ENCODE results near the gene ALDOC. TPM values are rescaled to one million over a fixed set of nuclear protein-coding genes. Genes with fewer than 3 reads are reported as not detected.

Gene ALDOC
- total and polyA plus RNA-seq, 2 of the 13 experiments (the other 11 are each of a cell fraction or from before 2014, with no cell fraction given) = 15.4 to 60.9 TPM

DNA sequence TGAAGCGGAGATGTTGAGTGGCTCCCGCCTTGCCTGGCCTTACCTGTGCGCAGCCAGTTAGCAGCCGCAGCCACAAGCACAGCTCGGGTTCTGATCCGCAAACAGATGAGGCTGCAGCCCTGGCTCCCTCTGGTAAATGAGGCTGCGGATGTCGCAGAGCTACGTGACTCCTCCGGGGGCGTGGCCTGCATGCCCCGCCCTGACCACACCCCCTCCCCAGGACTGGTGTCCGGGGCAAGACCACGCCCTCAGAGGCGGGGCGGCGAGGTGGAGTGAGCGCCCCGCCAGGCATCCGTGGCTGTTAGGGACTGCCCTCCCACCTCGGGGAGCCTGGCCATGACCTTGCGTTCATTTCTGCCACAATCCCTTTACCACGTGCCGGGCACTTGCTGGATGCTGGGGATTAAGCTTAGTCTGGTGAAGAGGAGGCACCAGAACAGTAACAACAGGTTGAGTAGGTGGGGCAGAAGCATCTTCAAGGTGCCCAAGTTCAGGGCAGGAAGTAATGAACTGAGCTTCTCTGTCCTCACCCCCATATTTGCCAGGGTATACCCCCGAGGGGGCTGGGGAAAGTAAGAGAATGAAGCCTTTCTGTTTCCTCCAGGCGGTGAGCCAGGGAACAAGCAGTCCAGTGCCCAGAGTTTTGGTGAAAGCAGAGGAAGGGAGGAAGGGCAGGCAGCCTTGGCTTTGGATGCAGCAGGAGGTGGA is at the start of gene ALDOC (continued):
- TF ChIP-seq, protein P1, sequence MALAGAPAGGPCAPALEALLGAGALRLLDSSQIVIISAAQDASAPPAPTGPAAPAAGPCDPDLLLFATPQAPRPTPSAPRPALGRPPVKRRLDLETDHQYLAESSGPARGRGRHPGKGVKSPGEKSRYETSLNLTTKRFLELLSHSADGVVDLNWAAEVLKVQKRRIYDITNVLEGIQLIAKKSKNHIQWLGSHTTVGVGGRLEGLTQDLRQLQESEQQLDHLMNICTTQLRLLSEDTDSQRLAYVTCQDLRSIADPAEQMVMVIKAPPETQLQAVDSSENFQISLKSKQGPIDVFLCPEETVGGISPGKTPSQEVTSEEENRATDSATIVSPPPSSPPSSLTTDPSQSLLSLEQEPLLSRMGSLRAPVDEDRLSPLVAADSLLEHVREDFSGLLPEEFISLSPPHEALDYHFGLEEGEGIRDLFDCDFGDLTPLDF (CRISPR knock-in tag; IDR thresholded peaks at IDR 0.05) = no peak
- TF ChIP-seq MTF1 (CRISPR knock-in tag; IDR thresholded peaks at IDR 0.05) = no peak
- TF ChIP-seq NCOA1 (CRISPR knock-in tag; IDR thresholded peaks at IDR 0.05) = no peak
- TF ChIP-seq, protein P2, sequence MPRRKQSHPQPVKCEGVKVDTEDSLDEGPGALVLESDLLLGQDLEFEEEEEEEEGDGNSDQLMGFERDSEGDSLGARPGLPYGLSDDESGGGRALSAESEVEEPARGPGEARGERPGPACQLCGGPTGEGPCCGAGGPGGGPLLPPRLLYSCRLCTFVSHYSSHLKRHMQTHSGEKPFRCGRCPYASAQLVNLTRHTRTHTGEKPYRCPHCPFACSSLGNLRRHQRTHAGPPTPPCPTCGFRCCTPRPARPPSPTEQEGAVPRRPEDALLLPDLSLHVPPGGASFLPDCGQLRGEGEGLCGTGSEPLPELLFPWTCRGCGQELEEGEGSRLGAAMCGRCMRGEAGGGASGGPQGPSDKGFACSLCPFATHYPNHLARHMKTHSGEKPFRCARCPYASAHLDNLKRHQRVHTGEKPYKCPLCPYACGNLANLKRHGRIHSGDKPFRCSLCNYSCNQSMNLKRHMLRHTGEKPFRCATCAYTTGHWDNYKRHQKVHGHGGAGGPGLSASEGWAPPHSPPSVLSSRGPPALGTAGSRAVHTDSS (CRISPR knock-in tag; conservative IDR thresholded peaks at IDR 0.05) = no peak
- TF ChIP-seq, protein P3, sequence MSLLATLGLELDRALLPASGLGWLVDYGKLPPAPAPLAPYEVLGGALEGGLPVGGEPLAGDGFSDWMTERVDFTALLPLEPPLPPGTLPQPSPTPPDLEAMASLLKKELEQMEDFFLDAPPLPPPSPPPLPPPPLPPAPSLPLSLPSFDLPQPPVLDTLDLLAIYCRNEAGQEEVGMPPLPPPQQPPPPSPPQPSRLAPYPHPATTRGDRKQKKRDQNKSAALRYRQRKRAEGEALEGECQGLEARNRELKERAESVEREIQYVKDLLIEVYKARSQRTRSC (CRISPR knock-in tag; IDR thresholded peaks at IDR 0.05; ENCODE audit: low read depth) = no peak
- TF ChIP-seq PHF8 (CRISPR knock-in tag; IDR thresholded peaks at IDR 0.05) = no peak
- TF ChIP-seq SRY (CRISPR knock-in tag; IDR thresholded peaks at IDR 0.05) = no peak
- no peak for TF ChIP-seq U2AF1 (optimal IDR thresholded peaks at IDR 0.05; ENCODE audit: low read depth, low read length)
- no peak for TF ChIP-seq NBN (conservative IDR thresholded peaks at IDR 0.05)
- no peak for TF ChIP-seq SRF (IDR thresholded peaks at IDR 0.05; ENCODE audit: low read depth, low read length)
- TF ChIP-seq SP1 (IDR thresholded peaks at IDR 0.05) = no peak
- peak; percentile 98 for TF ChIP-seq SP1 (CRISPR knock-in tag; IDR thresholded peaks at IDR 0.05)
- peak; percentile 92 for TF ChIP-seq RARA (CRISPR knock-in tag; IDR thresholded peaks at IDR 0.05)
- peak; percentile 68; the same call in 1 of the 2 replicates for TF ChIP-seq POLR2G (IDR thresholded peaks at IDR 0.05; ENCODE audit: low read depth, low read length)
- TF ChIP-seq HIVEP1 (CRISPR knock-in tag; IDR thresholded peaks at IDR 0.05) = 0 out of 2 replicates have a peak, but pooled peaks have one; percentile 62
- TF ChIP-seq MEIS2 (CRISPR knock-in tag; IDR thresholded peaks at IDR 0.05) = no peak
- TF ChIP-seq ZNF782 (CRISPR knock-in tag; IDR thresholded peaks at IDR 0.05; ENCODE audit: borderline replicate concordance) = no peak
- TF ChIP-seq MIER3 (CRISPR knock-in tag; IDR thresholded peaks at IDR 0.05; ENCODE audit: borderline replicate concordance) = peak; percentile 89; the same call in 1 of the 2 replicates
- TF ChIP-seq NPAS2 (CRISPR knock-in tag; IDR thresholded peaks at IDR 0.05; ENCODE audit: borderline replicate concordance) = no peak
- TF ChIP-seq CEBPB (IDR thresholded peaks at IDR 0.05; ENCODE audit: borderline replicate concordance, low read depth, low read length) = no peak
- peak; percentile 66; the same call in 1 of the 2 replicates for TF ChIP-seq SPEN (CRISPR knock-in tag; IDR thresholded peaks at IDR 0.05; ENCODE audit: low read depth)
- TF ChIP-seq NONO (IDR thresholded peaks at IDR 0.05) = no peak
- no peak; the same call in 1 of the 2 replicates for TF ChIP-seq NONO (CRISPR knock-in tag; conservative IDR thresholded peaks at IDR 0.05)
- no peak for TF ChIP-seq TRIM24 (CRISPR knock-in tag; IDR thresholded peaks at IDR 0.05)
- no peak for TF ChIP-seq ZNF766 (CRISPR knock-in tag; IDR thresholded peaks at IDR 0.05; ENCODE audit: borderline replicate concordance)
- TF ChIP-seq FOXP1 (IDR thresholded peaks at IDR 0.05) = no peak
- peak; percentile 7; the same call in 1 of the 2 replicates for TF ChIP-seq FOXP1 (CRISPR knock-in tag; IDR thresholded peaks at IDR 0.05)
- peak; percentile 77 for TF ChIP-seq ERF (CRISPR knock-in tag; IDR thresholded peaks at IDR 0.05)
- no peak for TF ChIP-seq MTA1 (CRISPR knock-in tag; IDR thresholded peaks at IDR 0.05; ENCODE audit: borderline replicate concordance)
- TF ChIP-seq HNRNPK (IDR thresholded peaks at IDR 0.05; ENCODE audit: low read depth, low read length, poor library complexity, severe bottlenecking) = no peak
